ENCODE results near the gene DOCK2.

DNA sequence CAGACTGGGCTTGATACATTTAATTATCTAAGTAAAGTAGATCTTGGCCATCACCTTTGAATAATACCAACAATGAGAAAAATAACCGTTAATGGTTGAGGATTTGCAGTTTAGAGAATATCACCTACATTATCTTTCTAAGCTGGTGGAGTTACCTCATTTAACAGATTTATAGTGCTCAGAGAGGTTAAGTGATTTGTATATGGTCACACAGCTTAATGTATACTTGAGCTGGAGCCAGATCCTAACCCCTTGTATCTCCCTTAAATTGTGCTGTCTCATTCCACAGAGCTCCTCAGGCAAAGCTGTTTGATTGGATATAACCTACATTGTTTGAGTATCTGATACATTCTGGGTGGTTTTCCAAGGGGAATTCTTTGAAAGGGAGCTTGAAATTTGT lies 285.4 kb downstream of the DOCK2 start:
- TF ChIP-seq CTCF (IDR thresholded peaks at IDR 0.05; ENCODE audit: borderline replicate concordance, extremely low read depth, low read length, poor library complexity, severe bottlenecking) (no peak), EZH2 (IDR thresholded peaks at IDR 0.05; ENCODE audit: borderline replicate concordance, low read depth, low read length, severe bottlenecking) (no peak)
